HG02884 (cell line): ENCODE results near the gene LAMTOR5.

Experiments used
- ATAC-seq: cut with Tn5 transposase; IDR thresholded peaks from one replicate; pipeline ENCODE4 v1.9.1; 2021; ENCODE audit warnings: mild to moderate bottlenecking, moderate library complexity; ENCODE audit not compliant: unreplicated experiment

The LAMTOR5 gene

DNA sequence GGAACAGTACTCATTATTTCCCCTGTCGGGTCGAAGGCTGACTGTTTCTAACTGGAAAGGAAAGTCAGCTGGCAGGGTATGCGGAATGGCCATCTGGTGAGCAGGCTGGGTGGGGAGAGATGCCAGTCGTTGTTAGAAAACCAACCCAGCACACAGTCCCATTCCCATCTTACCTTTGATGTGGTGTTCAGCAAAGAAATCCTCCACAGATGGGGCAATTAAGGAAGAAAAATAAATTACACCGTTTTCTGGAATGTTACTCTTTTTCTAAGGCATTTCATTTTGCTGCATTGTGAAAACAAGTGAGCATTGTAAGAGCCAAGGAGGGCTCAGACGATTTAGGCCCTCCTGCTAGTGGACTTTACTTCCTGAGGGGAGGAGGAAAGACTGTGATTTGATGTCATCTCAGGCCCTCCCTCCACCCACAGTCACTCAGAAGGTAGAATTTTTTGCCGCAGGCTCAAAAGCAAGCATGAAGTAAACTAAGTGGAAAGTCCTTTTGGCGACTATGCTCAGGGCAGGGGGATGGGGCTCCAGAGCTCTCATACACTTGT, 16.7 kb downstream of the LAMTOR5 start, which contains the start of gene SLC16A4:
SLC16A4 (minus strand) TSS at position 335 of the 554 bp plus-strand sequence. CDS start 1,703 bp downstream, outside the sequence.
- ATAC-seq = no peak

DNA sequence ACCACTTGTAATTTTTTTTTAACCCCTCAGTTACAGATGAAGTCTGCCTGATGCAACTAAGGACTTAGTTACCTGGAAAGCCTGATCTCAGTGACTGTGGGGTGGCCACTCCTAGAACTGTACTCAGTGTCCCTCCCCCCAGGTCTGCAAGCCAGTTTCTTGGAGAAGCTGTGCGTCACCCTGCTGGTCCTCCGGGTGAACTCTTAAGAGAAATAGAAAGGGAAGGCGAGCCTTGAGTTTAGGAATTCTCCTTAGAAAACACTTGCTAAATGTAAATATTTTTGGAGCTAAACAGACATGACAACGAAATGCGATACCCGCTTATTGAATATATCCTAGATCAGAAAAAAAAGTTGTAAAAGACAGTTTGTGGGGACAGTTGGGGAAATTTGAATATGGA, 17.4 kb downstream of the LAMTOR5 start:
- ATAC-seq = no peak

DNA sequence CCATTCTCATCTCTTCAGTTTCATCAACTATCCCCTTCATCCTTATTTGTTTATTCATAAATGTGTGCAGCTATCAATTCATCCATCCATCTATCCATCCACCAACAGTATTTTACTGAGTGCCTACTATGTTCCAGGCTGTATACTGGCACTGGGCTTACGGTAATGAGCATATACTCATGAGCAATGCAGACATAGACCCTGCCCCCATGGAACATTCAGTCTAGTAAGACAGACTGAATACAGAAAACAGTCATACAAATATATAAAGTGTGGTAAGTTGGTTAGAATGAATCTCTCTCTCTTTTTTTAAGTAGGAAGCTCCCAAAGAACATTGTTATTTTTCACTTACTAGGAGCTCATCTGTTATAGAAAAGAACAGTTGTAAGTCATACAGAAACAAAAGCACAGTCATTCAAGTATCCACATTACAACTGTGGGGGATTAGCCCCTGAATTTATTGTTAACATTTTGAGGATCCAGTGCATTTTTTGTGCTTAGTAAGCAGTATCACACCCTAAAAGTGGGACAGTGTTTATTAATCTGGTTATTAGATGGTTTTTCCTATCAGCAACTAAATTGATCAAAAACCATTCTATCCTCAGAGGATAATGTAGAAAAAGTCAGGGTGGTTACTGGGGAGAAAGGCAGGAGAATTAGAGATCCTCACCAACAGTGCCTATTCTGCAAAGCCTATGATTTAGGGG, 20.3 kb downstream of the LAMTOR5 start:
- no peak for ATAC-seq

DNA sequence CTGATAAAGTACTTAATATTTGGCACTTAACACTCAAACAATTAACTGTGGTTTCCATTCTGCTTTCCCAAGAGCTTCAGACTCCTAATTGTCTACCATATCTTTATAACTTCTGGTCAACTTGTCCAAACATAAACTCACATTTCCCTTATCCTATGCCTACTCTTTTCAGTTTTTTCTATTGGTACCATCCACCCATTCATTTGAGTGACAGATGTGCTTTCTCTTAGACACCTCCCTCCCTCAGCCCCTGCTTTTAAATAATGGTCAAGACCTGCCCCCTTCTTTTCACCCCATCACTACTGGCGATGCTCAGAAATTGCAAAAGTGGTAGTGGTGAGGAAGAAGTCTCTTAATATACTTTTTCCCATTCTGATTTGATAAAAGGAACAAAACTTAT, 22.1 kb downstream of the LAMTOR5 start:
- no peak for ATAC-seq

DNA sequence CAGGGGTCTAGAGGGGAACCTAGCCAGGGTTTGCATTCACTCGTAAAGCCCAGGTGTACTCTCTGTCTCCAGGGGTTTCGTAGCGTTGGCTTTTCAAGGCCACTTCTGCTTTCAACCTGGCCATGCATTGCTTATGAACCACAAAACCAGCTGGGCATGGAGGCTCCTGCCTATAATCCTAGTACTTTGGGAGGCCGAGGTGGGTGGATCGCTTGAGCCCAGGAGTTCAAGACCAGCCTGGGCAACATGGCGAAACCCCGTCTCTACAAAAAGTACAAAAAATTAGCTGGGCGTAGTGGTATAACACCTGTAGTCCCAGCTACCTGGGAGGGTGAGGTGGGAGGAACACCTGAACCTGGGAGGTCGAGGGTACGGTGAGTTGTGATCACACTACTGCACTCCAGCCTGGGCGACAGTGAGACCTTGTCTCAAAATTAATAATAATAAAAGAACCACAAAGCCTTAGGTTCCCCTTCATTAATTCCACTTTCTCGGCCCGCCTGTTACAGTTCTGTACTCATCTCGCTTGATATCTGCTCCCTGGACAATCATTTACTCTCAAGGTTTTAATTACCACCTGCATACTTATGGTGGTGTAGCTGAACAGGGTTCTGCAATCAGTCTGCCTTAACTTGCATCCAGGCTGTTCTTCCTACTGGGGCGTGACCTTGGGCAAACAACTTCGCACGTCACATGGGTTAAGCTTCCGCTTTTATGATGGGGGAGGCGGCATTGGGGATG, 22.7 kb downstream of the LAMTOR5 start:
- peak; percentile 42 for ATAC-seq

DNA sequence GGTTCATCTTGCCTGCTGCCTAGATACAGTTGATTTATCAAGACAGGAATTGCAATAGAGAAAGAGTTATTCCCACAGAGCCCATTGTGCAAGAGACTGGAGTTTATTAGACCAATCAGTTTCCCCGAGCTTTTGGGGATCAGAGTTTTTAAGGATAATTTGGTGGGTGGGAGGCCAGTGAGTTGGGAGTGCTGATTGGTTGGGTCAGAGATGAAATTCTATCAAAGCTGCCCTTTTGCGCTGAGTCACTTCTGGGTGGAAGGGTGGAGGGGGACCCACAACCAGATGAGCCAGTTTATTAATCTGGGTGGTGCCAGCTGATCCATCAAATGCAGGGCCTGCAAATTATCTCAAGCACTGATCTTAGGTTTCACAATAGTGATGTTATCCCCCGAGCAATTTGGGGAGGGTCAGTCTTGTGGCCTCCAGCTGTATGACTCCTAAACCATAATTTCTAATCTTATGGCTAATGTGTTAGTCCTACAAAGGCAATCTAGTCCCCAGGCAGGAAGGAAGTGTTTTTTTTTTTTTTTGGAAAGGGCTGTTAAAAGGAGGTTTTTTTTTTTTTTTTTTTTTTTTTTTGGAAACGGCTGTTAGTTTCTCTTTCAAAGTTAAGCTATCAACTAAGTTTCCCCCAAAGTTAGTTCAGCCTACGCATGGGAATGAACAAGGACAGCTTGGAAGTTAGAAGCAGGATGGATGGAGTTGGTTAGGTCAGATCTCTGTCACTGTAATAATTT, 24.1 kb downstream of the LAMTOR5 start:
- no peak for ATAC-seq

DNA sequence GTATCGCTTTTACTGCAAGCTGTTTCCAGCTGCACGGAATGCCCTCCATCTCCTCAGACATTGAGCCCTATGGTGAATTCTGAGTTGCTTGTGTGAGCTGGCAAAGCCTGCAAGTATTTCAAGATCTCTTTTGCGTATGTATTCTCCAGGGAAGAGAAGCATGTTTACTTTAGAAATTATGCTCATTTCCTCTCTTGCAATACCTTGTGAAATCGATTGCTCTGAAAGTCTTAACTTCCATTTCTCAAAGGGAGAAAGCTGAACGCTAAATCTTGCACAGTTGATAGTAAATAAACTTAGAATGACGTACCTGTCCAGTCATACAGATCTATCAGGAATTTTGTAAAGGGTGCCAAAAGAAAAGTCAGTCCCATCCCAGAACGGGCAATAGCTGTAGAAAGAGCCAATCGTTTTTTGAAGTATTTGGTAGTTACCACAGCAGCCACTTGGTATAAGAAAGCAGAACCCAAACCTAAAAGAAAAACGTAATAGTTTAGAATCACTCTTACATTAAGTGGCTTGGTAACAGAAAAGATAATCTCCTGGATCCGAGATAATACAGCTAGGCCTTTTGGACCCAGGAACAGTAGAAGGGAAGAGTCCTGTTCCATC, 26.7 kb downstream of the LAMTOR5 start:
- ATAC-seq = no peak

DNA sequence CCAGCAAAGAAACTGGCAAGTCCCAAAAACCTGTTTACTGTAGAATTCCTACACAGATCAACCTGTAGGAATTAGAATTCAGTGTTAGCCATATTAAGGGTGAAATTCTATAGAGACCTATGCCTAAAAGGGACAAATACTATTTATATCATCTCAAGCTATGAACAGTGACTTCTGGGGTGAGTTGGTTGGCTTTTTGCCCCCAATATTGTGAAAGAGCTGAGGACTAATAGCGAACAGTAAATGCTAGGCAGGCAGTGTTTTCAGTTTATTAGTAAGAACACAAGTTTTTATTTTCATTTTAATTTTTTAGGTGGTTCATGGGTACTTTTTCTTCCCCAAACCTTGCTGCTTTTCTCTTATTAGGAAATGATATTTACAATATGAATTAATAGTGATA, 32.0 kb downstream of the LAMTOR5 start:
- ATAC-seq = no peak

DNA sequence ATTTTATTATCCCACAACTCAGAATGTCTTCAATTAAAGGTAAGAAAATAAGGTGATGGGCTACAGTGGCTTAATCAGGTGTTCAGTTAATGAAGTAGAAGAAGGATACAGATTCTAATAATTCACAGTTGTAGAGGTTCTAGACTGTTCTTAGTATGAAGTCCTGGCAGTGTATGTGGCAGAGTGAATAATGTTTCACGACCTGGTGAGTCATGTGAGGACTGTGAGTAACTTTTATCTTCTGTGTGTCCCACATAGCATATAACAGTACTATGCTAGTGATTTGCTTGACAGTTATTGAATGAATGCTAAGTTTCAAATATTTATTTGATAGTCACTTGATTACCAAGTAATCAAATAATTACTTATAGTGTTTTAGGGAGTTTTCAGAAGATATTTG, 36.7 kb downstream of the LAMTOR5 start:
- ATAC-seq = no peak

DNA sequence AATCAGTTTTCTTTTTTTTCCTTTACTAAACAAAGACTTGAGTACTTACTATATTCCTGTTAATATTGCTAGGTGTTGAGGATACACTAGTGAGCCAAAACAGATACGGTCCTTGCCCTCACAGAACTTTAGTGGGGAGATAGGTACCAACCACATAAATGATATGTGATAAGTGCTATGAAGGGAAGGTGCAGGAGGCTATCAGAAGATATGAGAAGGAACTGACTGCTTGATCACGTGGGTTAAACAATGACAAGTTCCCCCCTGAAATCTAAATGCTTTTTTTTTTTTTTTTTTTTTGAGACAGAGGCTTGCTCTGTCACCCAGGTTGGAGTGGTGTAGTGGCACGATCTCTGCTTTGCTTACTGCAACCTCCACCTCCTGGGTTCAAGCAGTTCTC, 43.3 kb downstream of the LAMTOR5 start:
- ATAC-seq = no peak

DNA sequence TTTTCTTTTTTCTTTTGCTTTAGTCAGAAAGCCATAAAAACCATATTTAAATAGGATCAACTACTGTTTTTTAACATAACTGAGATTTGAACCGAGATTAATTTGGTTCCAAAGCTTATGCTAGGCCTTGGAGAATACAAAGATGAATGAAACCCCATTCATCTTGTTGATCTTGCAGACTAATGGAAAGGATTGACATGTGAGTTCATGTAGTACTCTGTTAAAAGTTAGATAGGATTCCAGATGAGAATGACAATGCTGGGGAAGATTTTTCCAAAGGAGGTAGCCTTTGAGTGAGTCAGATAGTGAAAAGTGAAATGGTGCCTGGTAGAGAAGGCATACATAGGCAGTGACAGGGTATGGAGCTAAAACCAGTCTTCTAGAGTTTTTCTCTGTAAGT, 45.6 kb downstream of the LAMTOR5 start:
- no peak for ATAC-seq

DNA sequence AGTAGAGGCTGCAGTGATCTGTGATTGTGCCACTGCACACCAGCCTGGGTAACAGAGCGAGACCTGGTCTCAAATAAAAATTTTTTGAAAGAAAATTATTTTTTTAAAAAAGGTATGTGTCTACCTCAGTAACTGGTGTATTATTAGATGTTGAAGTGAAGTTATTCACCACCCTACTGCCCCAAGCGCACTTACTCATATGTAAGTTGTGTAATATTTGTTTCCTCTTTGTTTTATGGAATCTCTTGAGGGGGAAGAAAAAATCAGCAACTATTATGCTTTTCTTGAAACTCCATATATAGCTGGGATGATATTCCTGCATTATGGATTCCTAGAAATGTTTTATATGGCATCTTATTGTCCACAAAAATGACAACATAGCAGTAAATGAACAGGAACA, 47.1 kb downstream of the LAMTOR5 start:
- no peak for ATAC-seq

DNA sequence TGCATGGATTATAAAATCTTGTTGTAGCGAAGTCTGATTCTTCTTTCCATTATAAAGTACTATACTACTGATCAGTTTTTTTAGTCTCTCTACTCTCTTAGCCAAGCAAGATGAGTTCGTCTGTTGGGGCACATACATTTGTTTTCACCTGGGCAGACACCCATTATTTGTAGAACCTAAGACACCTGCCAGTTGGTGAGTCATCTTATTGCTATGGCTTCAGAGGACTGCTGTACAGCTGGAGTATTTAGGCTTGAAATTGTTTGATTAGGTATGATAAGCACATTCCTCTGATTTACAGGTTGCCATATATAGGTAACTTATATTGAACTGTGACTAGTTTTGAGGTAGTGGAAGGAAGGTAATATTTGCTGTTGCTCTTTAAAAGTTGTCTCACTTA, 51.1 kb downstream of the LAMTOR5 start:
- ATAC-seq = no peak

DNA sequence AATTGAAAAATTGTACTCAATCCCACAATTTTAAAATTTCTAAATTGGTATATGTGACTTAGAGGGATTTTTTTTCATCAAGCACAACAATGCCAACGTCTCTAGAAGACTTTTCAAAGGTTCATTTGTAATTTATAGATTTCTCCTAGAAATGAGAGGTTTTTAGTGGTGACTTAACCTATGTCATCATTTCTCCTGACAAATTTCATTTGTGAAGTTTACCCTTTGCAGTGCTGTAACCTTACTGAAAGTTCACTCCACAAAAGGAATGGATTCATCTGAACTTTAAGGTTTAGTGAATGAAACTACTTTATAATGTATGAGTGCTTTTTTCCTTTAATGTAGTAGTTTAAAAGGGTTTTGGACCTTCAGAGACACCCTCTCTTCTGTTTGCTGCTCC, 52.2 kb downstream of the LAMTOR5 start:
- no peak for ATAC-seq
